Fibroblast of pulmonary artery (primary cell): Measurements from ENCODE around the gene DPM1.

Experiments
- DNase-seq: peaks from one replicate; pipeline ENCODE4 v3.0.0-alpha.2; 2010; ENCODE audit warnings: low read depth
- H3K4me3 ChIP-seq: replicated peaks from 2 replicates; pipeline ENCODE4 v1.5.1; 2011; ENCODE audit warnings: low read depth, mild to moderate bottlenecking, control low read depth, low read length, moderate library complexity
- CTCF ChIP-seq: IDR thresholded peaks from 2 replicates; pipeline ENCODE4 v1.5.1; 2011; ENCODE audit warnings: mild to moderate bottlenecking, control low read depth, low read length, inconsistent platforms; ENCODE audit errors: missing control alignments

The DPM1 gene

GRCh38 chr20:51001430-51002265, 43.3 kb upstream of the DPM1 start:
- TF ChIP-seq CTCF, result no peak
- H3K4me3 ChIP-seq, result no peak overlapping the region
- no peak for DNase-seq

GRCh38 chr20:50999355-50999754, 41.0 kb upstream of the DPM1 start:
- H3K4me3 ChIP-seq, result no peak overlapping the region
- DNase-seq, result no peak
- TF ChIP-seq CTCF, result no peak

- H3K4me3 ChIP-seq, result no peak overlapping the region
- TF ChIP-seq CTCF, result no peak
- peak; percentile 39 for DNase-seq
These were observed 38.9 kb upstream of the DPM1 start for GRCh38 chr20:50996901-50997865.

- peak; percentile 35 for DNase-seq
- no peak overlapping the region for H3K4me3 ChIP-seq
- TF ChIP-seq CTCF, result no peak
These were observed 37.2 kb upstream of the DPM1 start for GRCh38 chr20:50995506-50995905.

GRCh38 chr20:50993876-50994275, 35.5 kb upstream of the DPM1 start:
- no peak for DNase-seq
- no peak for TF ChIP-seq CTCF
- H3K4me3 ChIP-seq, result no peak overlapping the region

- H3K4me3 ChIP-seq, result no peak overlapping the region
- DNase-seq, result peak; percentile 82
- peak; percentile 77 for TF ChIP-seq CTCF
These were observed 34.6 kb upstream of the DPM1 start for GRCh38 chr20:50992733-50993457.
